Measurements from ENCODE around the gene SFTPA2.
"Not testable (repeated sequence)": the region's sequence is repeated elsewhere in the genome, so short reads cannot be mapped to it uniquely, and the experiment has no call there.

The SFTPA2 gene

GRCh38 chr10:79511891-79512583 lies 48.2 kb downstream of the SFTPA2 start, which contains the start of gene EIF5AL1:
EIF5AL1 (plus strand) TSS chr10:79512533; CDS start chr10:79512650, 117 bp downstream.
- not testable (repeated sequence) for DNase-seq

- DNase-seq = not testable (repeated sequence)
Observed at GRCh38 chr10:79509934-79510508, 50.2 kb downstream of the SFTPA2 start.

GRCh38 chr10:79509306-79509933 lies 50.8 kb downstream of the SFTPA2 start:
- not testable (repeated sequence) for DNase-seq

- DNase-seq = not testable (repeated sequence)
Observed at GRCh38 chr10:79508245-79508644, 52.0 kb downstream of the SFTPA2 start.

- DNase-seq = no peak
Observed at GRCh38 chr10:79507440-79508167, 52.6 kb downstream of the SFTPA2 start.

Measured in right kidney (tissue), 1 donor.